Activated CD4-positive, alpha-beta T cell treated with anti-CD3 and anti-CD28 coated beads, Interleukin-2, amount 10 ng/mL, durations not matched to agents 24 days and 14 days (primary cell): ENCODE results near the gene HSH2D. TPM values are rescaled to one million over a fixed set of nuclear protein-coding genes. Genes with fewer than 3 reads are reported as not detected.
"Not testable (repeated sequence)": the region's sequence is repeated elsewhere in the genome, so short reads cannot be mapped to it uniquely, and the experiment has no call there.

ENCODE experiments used
- DNase-seq: peaks from one replicate; pipeline ENCODE4 v3.0.0; 2022
- H3K27ac Mint-ChIP-seq: one replicate; pipeline ENCODE4 v1.8.0; 2022; ENCODE audit warnings: mild to moderate bottlenecking, mixed read lengths
- H3K27me3 Mint-ChIP-seq: one replicate; pipeline ENCODE4 v1.8.0; 2022; ENCODE audit warnings: mixed read lengths
- H3K36me3 Mint-ChIP-seq: one replicate; pipeline ENCODE4 v1.8.0; 2022; ENCODE audit warnings: low read depth, mild to moderate bottlenecking, mixed read lengths
- H3K4me1 Mint-ChIP-seq: one replicate; pipeline ENCODE4 v1.8.0; 2021; ENCODE audit warnings: mixed read lengths
- H3K4me3 Mint-ChIP-seq: one replicate; pipeline ENCODE4 v1.8.0; 2022; ENCODE audit warnings: mild to moderate bottlenecking, moderate library complexity, mixed read lengths
- H3K9me3 Mint-ChIP-seq: one replicate; pipeline ENCODE4 v1.8.0; 2021; ENCODE audit warnings: mixed read lengths
- intact Hi-C: fragments of 100-400 bp; cut with micrococcal nuclease; formaldehyde crosslinking; loops from one replicate; pipeline ENCODE4 v1.15.1; 2023
- total RNA-seq: library from RNA; stranded (reverse); gene quantifications from 2 replicates; pipeline ENCODE4 v1.2.3, GENCODE V29; 2022

HSH2D gene
- total RNA-seq, 1 donor from 2014 or later: 22.7 TPM

DNA sequence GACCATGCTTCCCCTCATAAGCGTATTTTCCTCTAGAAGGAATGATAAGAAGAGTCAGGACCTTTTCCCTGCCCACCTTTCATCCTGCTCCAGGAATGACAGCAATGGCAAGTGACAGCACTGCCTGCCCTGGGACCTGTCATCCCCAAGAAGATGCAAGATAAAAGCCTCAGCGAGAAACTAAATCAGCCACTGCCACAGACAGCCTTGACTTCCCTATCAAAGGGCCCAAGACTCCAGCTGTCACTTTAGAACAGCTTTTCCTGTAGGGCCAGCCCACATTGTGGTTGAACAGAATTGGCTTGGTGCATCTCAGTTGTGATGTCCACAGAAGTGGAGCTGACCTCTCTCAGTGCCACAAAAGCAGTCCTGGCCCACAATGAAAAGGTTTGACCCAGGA lies 30.7 kb upstream of the HSH2D start:
- Mint-ChIP-seq H3K27me3 (no peaks in the 10 kb centered on the region), H3K36me3 (peaks cover 30% of the 10 kb centered on the region), H3K27ac (peak overlapping the region; percentile 95), H3K4me3 (peak overlapping the region; percentile 95), H3K4me1 (peaks cover 34% of the 10 kb centered on the region), H3K9me3 (no peaks in the 10 kb centered on the region)
- peak; percentile 63 for DNase-seq
- intact Hi-C loops: no loop called here

DNA sequence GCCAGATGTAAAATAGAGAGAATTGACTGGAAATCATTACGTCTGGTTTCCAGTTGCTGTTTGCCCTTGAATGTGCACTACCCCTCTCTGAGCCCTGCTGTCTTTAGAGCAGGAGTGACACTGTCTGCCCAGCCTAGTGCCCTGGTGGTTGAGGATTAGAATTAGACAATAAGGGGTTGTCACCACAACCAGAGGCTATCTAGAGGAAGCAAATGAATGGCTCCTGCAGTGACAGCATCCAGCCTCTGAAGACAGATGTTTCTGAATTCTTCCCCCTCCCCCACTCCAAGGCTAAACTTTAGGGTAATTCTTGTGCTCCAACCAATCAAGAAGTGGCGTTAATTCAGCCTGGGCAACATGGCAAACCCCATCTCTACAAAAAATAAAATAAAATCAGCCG lies 29.8 kb upstream of the HSH2D start:
- Mint-ChIP-seq H3K4me1 (peaks cover 43% of the 10 kb centered on the region), H3K36me3 (peaks cover 38% of the 10 kb centered on the region), H3K4me3 (peak overlapping the region; percentile 71), H3K27ac (peak overlapping the region; percentile 68), H3K27me3 (no peaks in the 10 kb centered on the region), H3K9me3 (no peaks in the 10 kb centered on the region)
- intact Hi-C loops: no loop called here
- no peak for DNase-seq

DNA sequence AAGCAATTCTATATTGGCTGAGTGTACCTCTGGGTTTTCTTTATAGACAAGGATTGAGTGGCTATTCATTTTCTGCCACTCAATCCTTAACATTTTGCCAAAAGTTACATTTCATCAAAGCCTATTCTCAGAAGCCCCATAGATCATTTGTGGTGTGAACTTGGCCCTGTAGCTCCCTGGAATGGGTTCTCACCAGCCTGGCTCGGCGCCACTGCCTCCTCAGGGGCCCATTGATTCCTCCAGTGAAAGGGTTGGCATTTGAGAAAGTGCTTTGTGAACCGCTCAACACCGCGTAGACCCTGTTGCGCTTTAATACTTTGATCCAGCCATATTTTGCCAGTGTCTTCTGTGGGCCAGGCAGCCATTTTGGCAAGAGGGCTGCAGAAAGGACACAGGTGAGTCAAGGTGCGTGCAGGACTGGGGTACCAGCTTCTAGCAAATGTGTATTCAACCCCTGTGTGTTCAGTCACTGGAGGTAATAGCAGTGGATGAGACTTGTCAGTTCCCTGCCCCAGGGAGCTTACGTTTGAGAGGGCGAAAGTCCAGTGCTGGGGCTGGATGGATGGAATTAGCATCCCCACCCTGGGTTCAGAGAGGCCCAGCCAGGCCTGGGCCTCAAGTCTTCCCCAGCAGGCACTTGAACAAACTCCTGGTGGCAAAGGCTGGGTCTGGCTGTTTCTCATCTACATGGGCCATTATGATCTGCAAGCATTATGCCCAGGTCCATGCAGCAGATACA lies 28.0 kb upstream of the HSH2D start:
- peaks cover 54% of the 10 kb centered on the region for H3K36me3 Mint-ChIP-seq

DNA sequence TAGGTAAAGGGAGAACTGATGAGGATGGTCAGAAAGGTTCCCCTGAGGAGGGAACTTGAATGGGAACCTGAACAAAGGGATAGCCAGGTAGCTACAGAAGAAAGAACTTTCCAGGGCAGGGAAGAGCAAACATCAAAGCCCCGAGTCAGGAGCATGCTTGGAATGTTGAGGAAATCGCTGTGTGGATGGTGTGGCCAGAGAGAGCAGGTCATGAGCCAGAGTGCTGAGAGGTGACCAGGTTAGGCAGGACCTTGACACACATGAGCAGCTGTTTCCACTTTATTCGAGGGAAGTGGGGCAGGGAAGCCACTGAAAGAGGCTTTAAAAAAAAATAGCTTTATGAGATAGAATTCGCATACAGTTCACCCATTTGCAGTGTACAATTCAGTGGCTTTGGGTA lies 27.4 kb upstream of the HSH2D start:
- Mint-ChIP-seq H3K9me3 (no peaks in the 10 kb centered on the region), H3K4me3 (peak overlapping the region; percentile 1), H3K27ac (peak overlapping the region; percentile 66), H3K36me3 (peaks cover 57% of the 10 kb centered on the region), H3K4me1 (peaks cover 54% of the 10 kb centered on the region), H3K27me3 (no peaks in the 10 kb centered on the region)
- DNase-seq: no peak
- intact Hi-C loops: no loop called here

More for the DNA sequence above, 28.0 kb upstream of the HSH2D start:
- Mint-ChIP-seq H3K27ac (peak overlapping the region; percentile 66), H3K4me1 (peaks cover 55% of the 10 kb centered on the region), H3K4me3 (peak overlapping the region; percentile 1), H3K9me3 (no peaks in the 10 kb centered on the region), H3K27me3 (no peaks in the 10 kb centered on the region)
- no peak for DNase-seq
- intact Hi-C loops: no loop called here

DNA sequence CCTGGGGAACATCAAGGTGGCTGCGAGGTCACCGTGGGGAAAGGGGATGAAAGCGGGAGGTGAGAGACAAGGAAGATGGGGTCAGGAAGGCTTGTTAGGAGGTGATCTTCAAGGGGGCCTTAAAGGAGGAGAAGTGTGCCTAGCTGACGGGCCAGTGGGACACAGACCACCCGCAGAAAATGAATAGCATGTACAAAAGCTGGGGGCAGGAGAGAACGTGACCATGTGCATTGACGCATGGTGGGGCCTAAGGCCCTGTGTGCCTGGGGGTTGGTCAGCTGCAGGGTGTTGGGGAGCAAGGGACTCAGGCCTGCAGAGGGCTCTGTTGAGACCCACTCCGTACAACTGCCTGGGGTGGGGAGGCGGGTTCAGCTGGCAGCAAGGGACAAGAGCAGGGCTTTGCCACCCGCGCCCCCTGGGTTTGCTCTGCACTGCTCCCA lies 25.9 kb upstream of the HSH2D start:
- peak overlapping the region; percentile 94 for H3K27ac Mint-ChIP-seq
- no peaks in the 10 kb centered on the region for H3K9me3 Mint-ChIP-seq
- peaks cover 49% of the 10 kb centered on the region for H3K4me1 Mint-ChIP-seq
- peak overlapping the region; percentile 73 for H3K4me3 Mint-ChIP-seq
- no peaks in the 10 kb centered on the region for H3K27me3 Mint-ChIP-seq
- H3K36me3 Mint-ChIP-seq: peaks cover 61% of the 10 kb centered on the region
- intact Hi-C loops: loop anchor here (2.0 kb wide), 1 partner anchor 25 kb away; the partner anchor contains the start of gene HSH2D
- DNase-seq: no peak

DNA sequence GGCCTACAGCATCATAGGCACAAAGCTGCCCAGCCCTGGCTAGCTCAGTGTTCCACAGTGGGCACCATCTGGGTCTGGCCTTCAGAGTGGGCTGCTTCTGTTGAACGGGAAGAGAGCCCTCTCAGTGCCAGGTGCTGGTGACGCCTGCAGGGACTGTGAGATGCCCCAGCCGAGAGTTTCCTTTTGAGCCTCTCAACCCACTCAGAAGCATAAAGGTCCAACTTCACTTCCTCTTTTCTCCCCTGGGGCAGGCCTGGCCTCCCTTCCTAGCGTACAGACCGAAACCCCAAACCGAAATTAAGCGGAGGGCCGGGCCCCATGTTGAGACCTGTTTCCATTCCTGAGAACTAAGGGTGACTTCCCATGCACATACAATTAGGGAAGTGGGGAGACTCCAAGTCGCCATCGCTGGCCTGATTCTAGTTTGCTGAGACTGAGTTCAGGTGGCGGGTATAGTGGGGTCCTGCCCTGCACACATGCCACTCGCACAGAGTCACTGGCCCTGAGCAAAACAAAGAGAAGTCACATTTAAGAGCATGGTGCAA lies 24.9 kb upstream of the HSH2D start:
- peak; percentile 82 for DNase-seq
- Mint-ChIP-seq H3K27me3 (no peaks in the 10 kb centered on the region), H3K9me3 (no peaks in the 10 kb centered on the region), H3K4me1 (peaks cover 46% of the 10 kb centered on the region), H3K36me3 (peaks cover 64% of the 10 kb centered on the region), H3K4me3 (peak overlapping the region; percentile 73), H3K27ac (peak overlapping the region; percentile 94)
- intact Hi-C loops: loop anchor here (1.0 to 2.0 kb wide), 5 partner anchors 7 to 67 kb away; partner anchors contain the start of genes FAM32A, HSH2D and RAB8A

DNA sequence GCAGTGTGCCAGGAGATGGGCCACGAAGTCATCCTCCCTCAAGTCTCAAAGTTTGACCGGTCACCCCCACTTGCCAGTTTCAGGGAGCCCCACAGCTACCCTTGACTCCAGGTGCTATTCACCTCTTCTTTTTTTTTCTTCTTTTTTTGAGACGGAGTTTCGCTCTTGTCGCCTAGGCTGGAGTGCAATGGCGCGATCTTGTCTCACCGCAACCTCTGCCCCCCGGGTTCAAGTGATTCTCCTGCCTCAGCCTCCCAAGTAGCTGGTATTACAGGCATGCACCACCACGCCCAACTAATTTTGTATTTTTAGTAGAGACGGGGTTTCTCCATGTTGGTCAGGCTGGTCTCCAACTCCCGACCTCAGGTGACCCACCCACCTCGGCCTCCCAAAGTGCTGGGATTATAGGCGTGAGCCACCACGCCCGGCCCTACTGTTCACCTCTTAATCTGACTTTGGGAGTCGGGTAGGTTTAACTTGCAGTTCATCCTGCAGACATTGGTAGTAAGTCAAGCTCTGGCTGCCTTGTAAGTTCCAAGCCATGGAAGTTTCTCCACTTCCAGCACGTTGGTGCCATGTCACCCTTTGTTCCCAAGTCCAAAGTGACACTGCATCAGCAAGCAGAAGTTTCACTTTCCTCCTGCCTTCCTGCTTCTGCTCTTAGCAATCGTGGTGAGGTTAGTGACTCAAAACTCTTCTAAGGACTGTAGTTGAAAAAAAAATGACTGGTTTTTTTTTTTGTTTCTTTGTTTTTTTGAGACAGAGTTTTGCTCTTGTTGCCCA lies 24.2 kb upstream of the HSH2D start:
- intact Hi-C loops: loop anchor here (1.0 to 2.0 kb wide), 5 partner anchors 8 to 66 kb away; partner anchors contain the start of genes FAM32A, HSH2D and RAB8A
- H3K36me3 Mint-ChIP-seq: peaks cover 65% of the 10 kb centered on the region

DNA sequence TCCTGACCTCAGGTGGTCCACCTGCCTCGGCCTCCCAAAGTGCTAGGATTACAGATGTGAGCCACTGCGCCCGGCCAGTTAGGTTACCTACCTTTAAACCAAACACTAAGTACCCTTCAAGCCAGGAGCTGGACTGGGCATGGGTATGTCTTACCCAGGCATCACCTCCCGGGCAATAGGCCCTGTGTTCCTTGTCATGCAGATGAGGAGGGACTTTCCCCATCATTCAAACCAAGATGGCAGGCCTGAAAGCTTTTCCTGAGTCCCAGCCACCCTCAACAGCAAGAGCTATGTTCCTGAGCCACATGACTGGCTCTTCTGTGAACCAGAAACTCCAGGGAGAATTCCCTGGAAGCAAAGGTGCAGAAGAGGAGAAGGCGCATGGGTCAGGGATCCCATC lies 22.3 kb upstream of the HSH2D start:
- H3K4me3 Mint-ChIP-seq: no peak overlapping the region
- H3K36me3 Mint-ChIP-seq: peaks cover 70% of the 10 kb centered on the region
- peaks cover 33% of the 10 kb centered on the region for H3K4me1 Mint-ChIP-seq
- H3K27me3 Mint-ChIP-seq: no peaks in the 10 kb centered on the region
- H3K27ac Mint-ChIP-seq: no peak overlapping the region
- intact Hi-C loops: no loop called here
- no peaks in the 10 kb centered on the region for H3K9me3 Mint-ChIP-seq
- DNase-seq: no peak

More for the DNA sequence above, 24.2 kb upstream of the HSH2D start:
- Mint-ChIP-seq H3K27ac (peak overlapping the region; percentile 94), H3K4me1 (peaks cover 41% of the 10 kb centered on the region), H3K4me3 (peak overlapping the region; percentile 73)
- H3K27me3 Mint-ChIP-seq, H3K9me3 Mint-ChIP-seq: not testable (repeated sequence)
- peak; percentile 88 for DNase-seq

DNA sequence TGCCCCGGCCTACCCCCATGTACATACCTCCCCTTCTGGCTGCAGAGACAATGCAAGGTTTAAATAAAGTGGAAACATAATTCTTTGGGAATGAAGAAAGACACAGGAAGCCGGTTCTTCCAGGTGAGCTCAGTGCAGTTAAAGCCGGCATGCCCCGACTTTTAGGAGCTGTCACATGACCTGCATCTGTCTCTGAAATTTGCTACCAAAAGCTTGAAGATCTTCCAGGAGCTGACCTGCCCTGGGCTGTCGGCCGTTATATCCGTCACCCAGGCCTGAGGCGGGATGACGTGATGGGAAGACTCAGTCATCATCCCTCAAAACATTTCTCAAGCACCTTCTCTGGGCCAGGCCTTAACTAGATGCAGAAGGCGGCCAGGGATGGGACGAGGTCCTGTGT lies 21.5 kb upstream of the HSH2D start:
- Mint-ChIP-seq H3K9me3 (no peaks in the 10 kb centered on the region), H3K27me3 (no peaks in the 10 kb centered on the region), H3K4me3 (no peak overlapping the region), H3K36me3 (peaks cover 73% of the 10 kb centered on the region), H3K4me1 (peaks cover 29% of the 10 kb centered on the region), H3K27ac (peak overlapping the region; percentile 45)
- DNase-seq: no peak
- intact Hi-C loops: no loop called here

DNA sequence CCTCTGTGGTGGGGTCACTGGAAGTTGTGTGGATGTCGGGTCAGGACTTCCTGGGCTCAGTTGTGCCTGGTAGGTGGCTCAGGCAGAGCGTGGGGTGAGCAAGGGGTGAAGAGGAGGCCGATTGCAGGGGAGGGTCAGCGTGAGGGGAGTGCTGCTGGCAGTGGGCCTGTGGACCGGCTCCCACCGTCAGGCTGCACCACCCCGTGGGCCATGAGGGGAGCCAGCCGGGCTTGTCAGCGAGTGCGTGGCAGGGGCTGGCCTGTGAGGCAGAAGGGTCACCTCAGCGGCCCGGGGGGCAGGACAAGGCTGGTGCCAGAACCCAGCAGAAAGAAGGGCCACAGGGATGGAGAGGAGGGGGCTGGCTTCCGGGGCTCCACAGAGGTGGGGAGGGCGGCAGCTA lies 18.5 kb upstream of the HSH2D start:
- H3K36me3 Mint-ChIP-seq: peaks cover 68% of the 10 kb centered on the region
- no peak overlapping the region for H3K4me3 Mint-ChIP-seq
- H3K9me3 Mint-ChIP-seq: no peaks in the 10 kb centered on the region
- no peak for DNase-seq
- intact Hi-C loops: no loop called here
- H3K27me3 Mint-ChIP-seq: no peaks in the 10 kb centered on the region
- H3K27ac Mint-ChIP-seq: no peak overlapping the region
- H3K4me1 Mint-ChIP-seq: peaks cover 1% of the 10 kb centered on the region

DNA sequence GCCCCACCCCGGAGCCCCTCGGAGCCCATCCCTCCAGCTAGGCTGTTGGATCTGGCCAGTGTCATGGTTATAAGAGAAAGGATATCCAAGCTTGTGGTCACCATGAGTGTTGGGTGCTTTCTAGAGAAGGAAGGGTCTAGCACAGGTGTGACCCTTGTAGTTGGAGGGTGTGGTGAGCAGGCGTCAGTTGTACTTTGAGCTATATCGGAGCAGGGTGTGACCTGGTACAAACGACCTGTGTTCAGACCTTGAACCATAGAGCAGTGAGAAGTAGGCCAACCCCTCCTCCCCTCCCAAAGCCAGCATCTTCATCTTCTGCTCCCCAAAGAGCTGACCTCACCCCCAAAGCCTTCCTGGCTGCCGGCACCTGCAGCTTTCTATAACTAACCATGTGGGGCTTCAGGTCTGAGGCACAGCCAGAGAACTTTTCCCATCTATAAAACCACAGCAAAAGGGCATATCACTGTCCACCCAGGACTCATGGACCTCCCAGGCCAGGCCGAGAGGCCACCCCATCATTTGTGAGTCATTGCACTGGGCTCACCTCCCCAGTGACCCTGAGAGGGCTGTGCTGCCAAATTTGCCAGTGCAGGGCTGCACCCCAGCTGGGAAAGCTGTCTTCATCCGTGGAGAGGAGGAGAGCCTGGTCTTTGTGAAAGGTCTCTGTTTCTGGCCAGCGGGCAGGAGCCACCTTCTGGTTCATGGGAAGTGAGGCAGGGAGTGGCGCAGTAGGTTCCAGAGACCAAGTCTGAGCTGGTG lies 17.6 kb upstream of the HSH2D start:
- Mint-ChIP-seq H3K27ac (no peak overlapping the region), H3K27me3 (no peaks in the 10 kb centered on the region), H3K9me3 (peaks cover under 1% of the 10 kb centered on the region), H3K36me3 (peaks cover 69% of the 10 kb centered on the region), H3K4me3 (no peak overlapping the region), H3K4me1 (no peaks in the 10 kb centered on the region)
- intact Hi-C loops: no loop called here
- DNase-seq: no peak

DNA sequence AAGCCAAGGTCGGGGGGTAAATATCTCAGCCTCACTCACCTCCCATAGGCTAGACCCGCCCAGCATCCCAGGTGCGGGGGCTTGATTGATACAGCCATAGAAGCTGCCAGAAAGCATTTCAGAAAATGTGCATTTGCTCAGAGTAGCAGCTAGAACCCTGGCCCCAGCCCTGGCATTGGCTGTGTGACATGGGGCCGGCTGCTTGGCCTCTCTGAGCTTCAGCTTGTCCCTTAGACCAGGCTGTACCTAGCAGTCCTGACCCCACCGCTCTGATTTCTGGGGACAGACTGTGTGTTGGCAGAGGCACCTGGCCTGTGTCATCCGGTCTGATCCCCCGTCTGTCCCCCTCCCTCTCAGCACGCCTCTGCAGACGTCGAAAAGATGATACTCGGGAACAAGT lies 16.4 kb upstream of the HSH2D start:
- Mint-ChIP-seq H3K36me3 (peaks cover 73% of the 10 kb centered on the region), H3K4me1 (peaks cover 3% of the 10 kb centered on the region), H3K27ac (peak overlapping the region; percentile 45), H3K4me3 (no peak overlapping the region), H3K9me3 (peaks cover 11% of the 10 kb centered on the region), H3K27me3 (no peaks in the 10 kb centered on the region)
- DNase-seq: no peak
- intact Hi-C loops: no loop called here

DNA sequence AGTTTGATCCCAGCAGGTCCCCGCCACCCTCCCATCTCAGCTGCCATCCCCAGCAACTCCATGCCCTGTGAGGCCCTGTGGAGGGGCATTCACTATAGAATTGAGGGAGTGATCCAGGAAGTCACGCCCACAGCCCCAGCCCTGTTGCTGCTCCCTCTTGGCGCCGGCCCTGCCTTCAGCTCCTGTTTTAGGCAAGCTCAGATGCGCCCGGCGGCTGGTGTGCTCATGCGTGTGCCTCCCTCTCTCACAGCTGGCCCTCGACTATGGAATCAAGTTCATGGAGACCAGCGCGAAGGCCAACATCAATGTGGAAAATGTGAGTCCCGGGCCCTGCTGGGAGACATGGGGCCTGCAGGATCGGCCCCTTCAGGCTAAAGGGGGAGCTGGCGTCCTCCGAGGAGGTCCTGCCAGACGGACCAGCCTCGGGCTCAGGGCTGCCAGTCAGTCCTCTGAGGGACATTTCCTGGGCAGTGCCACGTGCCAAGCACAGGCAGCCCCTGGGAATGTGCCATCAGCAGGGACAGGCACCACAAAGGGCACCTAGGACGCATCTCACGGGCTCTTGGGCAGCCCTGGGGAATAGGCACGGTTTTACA lies 15.6 kb upstream of the HSH2D start:
- DNase-seq: no peak
- Mint-ChIP-seq H3K36me3 (peaks cover 78% of the 10 kb centered on the region), H3K4me1 (peaks cover 3% of the 10 kb centered on the region), H3K27me3 (no peaks in the 10 kb centered on the region), H3K4me3 (no peak overlapping the region), H3K27ac (no peak overlapping the region), H3K9me3 (peaks cover 11% of the 10 kb centered on the region)
- intact Hi-C loops: no loop called here
